ENCODE measurements around the gene CAPNS1. TPM values are rescaled to one million over a fixed set of nuclear protein-coding genes. Genes with fewer than 3 reads are reported as not detected.
A peak's percentile ranks its signal among the peaks of the same experiment; 100 is the strongest.

The CAPNS1 gene
- 100 to 1,000 TPM; 147 to 190 TPM for total RNA-seq
- polyA plus RNA-seq (ENCODE audit: insufficient read depth, low read depth, low replicate concordance), result 957 TPM
- long read RNA-seq, donor 1, transcript CAPNS1-201 (11 exons, 1,918 nt), result major isoform, 65 of 142 reads
- long read RNA-seq, donor 1, partial matches to known transcripts, result 56 of 142 reads
- long read RNA-seq, donor 1, other reads (novel, unspliced or antisense), result 18 of 142 reads
- long read RNA-seq, donor 2, transcript CAPNS1-201 (11 exons, 1,918 nt), result major isoform, 37 of 108 reads
- long read RNA-seq, donor 2, partial matches to known transcripts, result 58 of 108 reads
- long read RNA-seq, donor 2, other reads (novel, unspliced or antisense), result 13 of 108 reads

DNA sequence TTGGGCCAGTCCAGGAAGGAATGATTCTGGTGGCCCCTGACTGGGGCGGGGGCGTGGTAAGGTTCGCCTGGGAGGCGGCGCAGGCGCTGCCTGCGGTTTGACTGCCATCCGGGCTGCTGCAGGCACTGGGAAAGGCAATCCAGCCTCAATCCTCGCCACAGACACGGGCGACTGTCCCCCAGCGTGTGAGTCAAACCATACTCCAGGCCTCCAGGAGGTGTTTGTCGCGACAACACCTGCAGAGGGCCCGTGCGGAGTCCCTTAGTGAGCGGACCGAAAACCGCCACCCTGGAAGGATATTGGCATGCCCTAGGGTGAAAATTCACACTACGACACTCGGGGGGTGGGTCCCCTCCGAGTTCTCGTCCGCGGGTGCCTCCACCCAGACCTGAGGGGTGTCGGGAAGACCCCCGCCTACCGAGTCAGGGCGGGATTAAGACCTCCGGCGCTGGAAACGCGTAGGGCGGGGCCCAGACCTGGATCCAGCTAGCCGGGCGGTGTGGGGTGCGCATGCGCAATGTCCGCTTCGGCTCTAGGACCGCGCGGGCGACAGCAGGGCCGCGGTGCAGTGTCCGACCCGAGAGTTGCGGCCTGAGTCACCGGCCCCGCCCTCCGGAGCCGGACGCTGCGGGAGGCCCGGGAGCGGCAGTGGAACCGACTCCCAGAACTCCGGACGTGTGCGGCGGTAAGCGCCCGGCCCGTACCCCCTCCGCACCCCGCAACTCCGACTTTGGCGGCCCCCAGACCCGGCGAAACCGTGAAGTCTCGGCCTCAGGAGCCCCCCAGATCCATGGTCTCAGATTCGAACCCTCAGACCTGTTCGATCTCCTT, at the start of gene CAPNS1:
Gene CAPNS1 (plus strand): TSS at position 594 of the 831 bp plus-strand sequence. CDS start 946 bp downstream, outside the sequence.
- Histone ChIP-seq H3K27me3 (no peaks in the 10 kb centered on the region), H3K4me1 (peaks cover 8% of the 10 kb centered on the region), H3K9me3 (no peaks in the 10 kb centered on the region), H3K36me3 (ENCODE audit: low read depth, missing control alignments) (no peaks in the 10 kb centered on the region), H3K27ac (peak within 1 kb of the TSS; percentile 95 to 96), H3K4me3 (peak within 1 kb of the TSS; percentile 87 to 94)
- peak; percentile 97 for DNase-seq
- 0 to 1% methylated on average over 9 to 74 of the region's 75 CpGs for WGBS, 2 donors
- intact Hi-C loops (cut with DNase I; ENCODE audit: low total_unique reads), result no loop called here
- peak; percentile 56 for TF ChIP-seq POLR2A (IDR thresholded peaks at IDR 0.05)
- TF ChIP-seq, protein P1, sequence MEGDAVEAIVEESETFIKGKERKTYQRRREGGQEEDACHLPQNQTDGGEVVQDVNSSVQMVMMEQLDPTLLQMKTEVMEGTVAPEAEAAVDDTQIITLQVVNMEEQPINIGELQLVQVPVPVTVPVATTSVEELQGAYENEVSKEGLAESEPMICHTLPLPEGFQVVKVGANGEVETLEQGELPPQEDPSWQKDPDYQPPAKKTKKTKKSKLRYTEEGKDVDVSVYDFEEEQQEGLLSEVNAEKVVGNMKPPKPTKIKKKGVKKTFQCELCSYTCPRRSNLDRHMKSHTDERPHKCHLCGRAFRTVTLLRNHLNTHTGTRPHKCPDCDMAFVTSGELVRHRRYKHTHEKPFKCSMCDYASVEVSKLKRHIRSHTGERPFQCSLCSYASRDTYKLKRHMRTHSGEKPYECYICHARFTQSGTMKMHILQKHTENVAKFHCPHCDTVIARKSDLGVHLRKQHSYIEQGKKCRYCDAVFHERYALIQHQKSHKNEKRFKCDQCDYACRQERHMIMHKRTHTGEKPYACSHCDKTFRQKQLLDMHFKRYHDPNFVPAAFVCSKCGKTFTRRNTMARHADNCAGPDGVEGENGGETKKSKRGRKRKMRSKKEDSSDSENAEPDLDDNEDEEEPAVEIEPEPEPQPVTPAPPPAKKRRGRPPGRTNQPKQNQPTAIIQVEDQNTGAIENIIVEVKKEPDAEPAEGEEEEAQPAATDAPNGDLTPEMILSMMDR (IDR thresholded peaks at IDR 0.05), result peak in 1 of 3 experiments; percentile 11

DNA sequence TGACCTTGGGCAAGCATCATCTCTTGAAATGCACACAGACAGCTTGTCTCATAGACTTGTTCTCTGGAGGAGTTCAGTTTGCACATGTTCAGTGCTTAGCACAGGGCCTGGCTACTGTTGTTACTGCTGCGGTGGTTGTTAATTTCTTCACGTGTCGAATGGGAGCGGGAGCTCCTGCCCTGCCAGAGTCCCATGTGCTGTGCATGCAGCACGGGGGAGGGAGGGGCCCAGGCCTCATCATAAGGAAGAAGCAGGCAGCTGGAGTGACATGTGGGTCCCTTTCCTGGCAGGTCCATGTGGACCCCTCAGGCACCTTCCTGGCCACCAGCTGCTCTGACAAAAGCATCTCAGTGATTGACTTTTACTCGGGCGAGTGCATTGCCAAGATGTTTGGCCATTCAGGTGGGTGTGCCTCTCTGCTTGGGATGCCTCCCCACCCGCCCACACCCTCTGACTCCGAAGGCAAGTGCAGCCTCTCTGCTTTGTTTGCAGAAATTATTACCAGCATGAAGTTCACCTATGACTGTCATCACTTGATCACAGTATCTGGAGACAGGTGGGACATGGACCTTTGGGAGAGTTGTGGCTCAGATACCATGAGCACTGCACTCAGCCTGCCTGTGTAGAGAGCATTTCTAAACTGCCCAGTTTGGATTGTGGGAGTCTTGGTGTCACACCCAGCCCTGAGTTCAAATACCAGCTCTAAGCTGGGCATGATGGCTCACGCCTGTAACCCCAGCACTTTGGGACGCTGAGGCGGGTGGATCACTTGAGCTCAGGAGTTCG, 48.8 kb upstream of the CAPNS1 start:
- no peak for DNase-seq
- TF ChIP-seq POLR2A (IDR thresholded peaks at IDR 0.05), result no peak
- TF ChIP-seq, protein P1 (IDR thresholded peaks at IDR 0.05), result no peak
- Histone ChIP-seq H3K4me3 (no peak overlapping the region), H3K9me3 (no peaks in the 10 kb centered on the region), H3K4me1 (no peaks in the 10 kb centered on the region), H3K27me3 (no peaks in the 10 kb centered on the region), H3K27ac (no peak overlapping the region), H3K36me3 (ENCODE audit: low read depth, missing control alignments) (no peaks in the 10 kb centered on the region)
- WGBS, 2 donors, result 79 to 83% methylated on average over 10 to 13 of the region's 13 CpGs
- intact Hi-C loops (cut with DNase I; ENCODE audit: low total_unique reads), result no loop called here

DNA sequence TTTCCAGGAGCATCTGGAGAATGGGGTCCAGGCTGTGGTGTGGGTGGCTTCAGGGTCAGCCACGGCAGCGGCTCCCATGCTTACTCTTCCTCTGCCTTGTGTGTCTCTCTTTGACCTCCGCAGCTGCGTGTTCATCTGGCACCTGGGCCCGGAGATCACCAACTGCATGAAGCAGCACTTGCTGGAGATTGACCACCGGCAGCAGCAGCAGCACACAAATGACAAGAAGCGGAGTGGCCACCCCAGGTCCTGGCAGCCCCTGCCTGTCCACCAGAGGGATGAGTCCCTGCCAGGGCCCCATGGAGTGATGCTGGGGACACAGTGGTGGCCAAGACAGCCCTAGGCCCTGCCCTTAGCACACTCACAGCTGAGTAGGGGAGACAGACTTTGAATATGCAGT, 47.3 kb upstream of the CAPNS1 start:
- Histone ChIP-seq H3K27ac (no peak overlapping the region), H3K9me3 (no peaks in the 10 kb centered on the region), H3K4me1 (no peaks in the 10 kb centered on the region), H3K36me3 (ENCODE audit: low read depth, missing control alignments) (no peaks in the 10 kb centered on the region), H3K27me3 (no peaks in the 10 kb centered on the region), H3K4me3 (no peak overlapping the region)
- no peak for TF ChIP-seq POLR2A (IDR thresholded peaks at IDR 0.05)
- TF ChIP-seq, protein P1 (IDR thresholded peaks at IDR 0.05), result no peak
- no peak for DNase-seq
- intact Hi-C loops (cut with DNase I; ENCODE audit: low total_unique reads), result no loop called here
- 95% methylated on average over 7 of the region's 7 CpGs for WGBS, 2 donors

DNA sequence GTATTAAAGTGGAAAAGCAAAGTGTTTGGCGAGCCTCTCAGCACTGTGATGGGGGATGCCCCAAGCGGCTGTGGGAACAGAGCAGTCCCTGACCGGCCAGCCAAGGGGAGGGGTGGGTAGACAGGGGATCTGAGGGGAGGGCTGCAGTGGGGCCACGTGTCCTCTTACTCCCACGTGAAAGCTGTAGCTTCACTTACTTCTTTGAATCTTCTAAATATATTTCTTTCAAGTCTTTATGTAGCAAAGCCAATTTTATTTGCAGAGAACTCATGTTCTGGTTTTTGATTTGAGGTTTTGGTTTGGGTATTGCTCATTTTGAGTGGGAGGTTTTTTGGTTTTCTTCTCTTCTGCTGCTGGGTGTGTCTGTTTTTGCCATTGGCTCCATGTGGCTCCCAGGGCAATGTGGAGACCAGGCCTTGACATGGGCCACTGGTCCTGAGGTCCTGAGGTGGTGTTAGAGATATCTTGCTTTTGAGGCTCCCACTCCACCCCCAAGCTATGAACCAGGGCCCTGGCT, 46.7 kb upstream of the CAPNS1 start:
- Histone ChIP-seq H3K4me1 (no peaks in the 10 kb centered on the region), H3K27ac (no peak overlapping the region), H3K4me3 (no peak overlapping the region), H3K9me3 (no peaks in the 10 kb centered on the region), H3K36me3 (ENCODE audit: low read depth, missing control alignments) (no peaks in the 10 kb centered on the region), H3K27me3 (no peaks in the 10 kb centered on the region)
- WGBS, 2 donors, result 76 to 80% methylated on average over 5 of the region's 5 CpGs
- no peak for TF ChIP-seq POLR2A (IDR thresholded peaks at IDR 0.05)
- TF ChIP-seq, protein P1 (IDR thresholded peaks at IDR 0.05), result no peak
- no peak for DNase-seq
- intact Hi-C loops (cut with DNase I; ENCODE audit: low total_unique reads), result no loop called here
